Measurements from ENCODE around the gene STRN4. TPM values are rescaled to one million over a fixed set of nuclear protein-coding genes. Genes with fewer than 3 reads are reported as not detected.

Gene STRN4
- total RNA-seq, 1 donor from 2014 or later: 138 TPM

- TF ChIP-seq, protein P1, sequence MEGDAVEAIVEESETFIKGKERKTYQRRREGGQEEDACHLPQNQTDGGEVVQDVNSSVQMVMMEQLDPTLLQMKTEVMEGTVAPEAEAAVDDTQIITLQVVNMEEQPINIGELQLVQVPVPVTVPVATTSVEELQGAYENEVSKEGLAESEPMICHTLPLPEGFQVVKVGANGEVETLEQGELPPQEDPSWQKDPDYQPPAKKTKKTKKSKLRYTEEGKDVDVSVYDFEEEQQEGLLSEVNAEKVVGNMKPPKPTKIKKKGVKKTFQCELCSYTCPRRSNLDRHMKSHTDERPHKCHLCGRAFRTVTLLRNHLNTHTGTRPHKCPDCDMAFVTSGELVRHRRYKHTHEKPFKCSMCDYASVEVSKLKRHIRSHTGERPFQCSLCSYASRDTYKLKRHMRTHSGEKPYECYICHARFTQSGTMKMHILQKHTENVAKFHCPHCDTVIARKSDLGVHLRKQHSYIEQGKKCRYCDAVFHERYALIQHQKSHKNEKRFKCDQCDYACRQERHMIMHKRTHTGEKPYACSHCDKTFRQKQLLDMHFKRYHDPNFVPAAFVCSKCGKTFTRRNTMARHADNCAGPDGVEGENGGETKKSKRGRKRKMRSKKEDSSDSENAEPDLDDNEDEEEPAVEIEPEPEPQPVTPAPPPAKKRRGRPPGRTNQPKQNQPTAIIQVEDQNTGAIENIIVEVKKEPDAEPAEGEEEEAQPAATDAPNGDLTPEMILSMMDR (conservative IDR thresholded peaks at IDR 0.05): peak; percentile 35
- H3K4me1 Mint-ChIP-seq: peaks cover 9% of the 10 kb centered on the region
- peak; percentile 54 for DNase-seq (ENCODE audit: low read depth, low spot score)
- H3K9me3 Mint-ChIP-seq: no peaks in the 10 kb centered on the region
- no peaks in the 10 kb centered on the region for H3K27me3 Mint-ChIP-seq (ENCODE audit: low read depth)
- peaks cover 13% of the 10 kb centered on the region for H3K36me3 Mint-ChIP-seq (ENCODE audit: low read depth)
- peak overlapping the region; percentile 67 for H3K4me3 Mint-ChIP-seq
- H3K27ac Mint-ChIP-seq (ENCODE audit: unreplicated experiment): peak overlapping the region; percentile 12
These were observed 7.3 kb upstream of the STRN4 start for GRCh38 chr19:46753420-46754155.

- DNase-seq (ENCODE audit: low read depth, low spot score): peak; percentile 87
- Mint-ChIP-seq H3K36me3 (ENCODE audit: low read depth) (peaks cover 16% of the 10 kb centered on the region), H3K27me3 (ENCODE audit: low read depth) (no peaks in the 10 kb centered on the region), H3K27ac (ENCODE audit: unreplicated experiment) (no peak overlapping the region), H3K9me3 (no peaks in the 10 kb centered on the region), H3K4me3 (peak overlapping the region; percentile 93), H3K4me1 (peaks cover 32% of the 10 kb centered on the region)
- TF ChIP-seq, protein P1 (conservative IDR thresholded peaks at IDR 0.05): peak; percentile 73
These were observed 2.3 kb upstream of the STRN4 start for GRCh38 chr19:46748325-46749109.

DNA sequence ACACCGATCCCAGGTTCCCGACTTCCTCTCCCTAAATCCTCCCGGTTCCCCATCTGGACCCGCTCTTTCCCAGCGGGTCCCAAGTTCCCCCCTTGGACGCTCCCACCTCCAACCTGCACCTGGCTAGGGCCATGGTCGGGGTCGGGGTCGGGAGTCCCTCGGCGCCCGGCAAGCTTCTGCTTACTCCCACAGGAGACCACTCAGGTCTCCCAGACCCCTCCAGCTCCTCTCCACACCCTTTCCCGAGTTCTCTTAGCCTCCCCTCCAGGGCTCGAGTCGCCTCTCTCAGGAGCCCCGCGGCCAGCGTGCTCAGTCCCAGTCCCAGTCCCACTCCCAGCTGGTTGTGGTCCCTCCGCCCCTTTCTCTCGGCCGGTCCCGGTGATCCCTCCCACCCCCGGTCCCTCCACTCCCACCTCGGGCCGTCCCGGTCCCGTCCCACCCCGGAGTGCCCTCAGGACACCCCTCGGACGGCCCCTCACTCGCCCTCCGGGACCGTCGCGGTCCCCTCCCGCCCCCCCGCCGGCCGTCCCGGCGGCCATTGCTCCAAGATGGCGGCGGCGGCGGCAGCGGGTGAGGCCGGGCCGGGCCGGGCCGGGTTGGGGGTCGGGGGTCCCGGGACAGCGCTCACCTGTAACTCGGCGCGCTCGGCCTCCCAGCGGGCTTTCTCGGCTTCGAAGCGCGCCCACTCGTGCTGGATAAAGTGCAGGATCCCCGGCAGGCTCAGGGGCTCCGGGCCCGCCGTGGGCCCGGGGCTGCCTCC, 549 bp downstream of the STRN4 start, which contains the start of gene FKRP:
FKRP (plus strand) TSS at position 537 of the 760 bp plus-strand sequence. CDS start 9,394 bp downstream, outside the sequence.
- no peaks in the 10 kb centered on the region for H3K27me3 Mint-ChIP-seq (ENCODE audit: low read depth)
- peak; percentile 17 for DNase-seq (ENCODE audit: low read depth, low spot score)
- no peaks in the 10 kb centered on the region for H3K9me3 Mint-ChIP-seq
- peak within 1 kb of the TSS; percentile 95 for H3K4me3 Mint-ChIP-seq
- H3K36me3 Mint-ChIP-seq (ENCODE audit: low read depth): peaks cover 8% of the 10 kb centered on the region
- H3K27ac Mint-ChIP-seq (ENCODE audit: unreplicated experiment): peak within 1 kb of the TSS; percentile 88
- TF ChIP-seq, protein P1 (conservative IDR thresholded peaks at IDR 0.05): no peak
- peaks cover 51% of the 10 kb centered on the region for H3K4me1 Mint-ChIP-seq

DNA sequence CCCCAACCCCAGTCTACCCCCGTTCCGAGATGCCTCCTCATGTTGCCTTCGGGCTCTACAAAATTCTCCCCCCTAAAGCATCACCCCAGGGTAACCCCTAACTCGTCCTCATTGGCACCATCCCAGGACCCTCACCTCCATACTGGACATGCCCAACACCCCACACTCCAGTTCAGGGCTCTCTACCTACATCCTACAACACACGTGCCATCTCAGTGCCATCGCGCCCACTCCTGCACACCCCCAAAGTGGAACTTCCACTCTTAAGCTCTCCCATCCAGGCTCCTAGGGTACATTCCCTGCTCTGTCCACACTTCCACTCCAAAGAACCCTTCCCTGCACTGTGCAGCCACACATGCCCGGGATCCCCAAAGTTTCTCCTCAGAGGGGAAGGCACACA, 1.2 kb downstream of the STRN4 start:
- H3K36me3 Mint-ChIP-seq (ENCODE audit: low read depth): peaks cover 6% of the 10 kb centered on the region
- peak overlapping the region; percentile 95 for H3K4me3 Mint-ChIP-seq
- no peaks in the 10 kb centered on the region for H3K27me3 Mint-ChIP-seq (ENCODE audit: low read depth)
- no peaks in the 10 kb centered on the region for H3K9me3 Mint-ChIP-seq
- H3K4me1 Mint-ChIP-seq: peaks cover 50% of the 10 kb centered on the region
- H3K27ac Mint-ChIP-seq (ENCODE audit: unreplicated experiment): peak overlapping the region; percentile 88
- no peak for DNase-seq (ENCODE audit: low read depth, low spot score)
- TF ChIP-seq, protein P1 (conservative IDR thresholded peaks at IDR 0.05): no peak

DNA sequence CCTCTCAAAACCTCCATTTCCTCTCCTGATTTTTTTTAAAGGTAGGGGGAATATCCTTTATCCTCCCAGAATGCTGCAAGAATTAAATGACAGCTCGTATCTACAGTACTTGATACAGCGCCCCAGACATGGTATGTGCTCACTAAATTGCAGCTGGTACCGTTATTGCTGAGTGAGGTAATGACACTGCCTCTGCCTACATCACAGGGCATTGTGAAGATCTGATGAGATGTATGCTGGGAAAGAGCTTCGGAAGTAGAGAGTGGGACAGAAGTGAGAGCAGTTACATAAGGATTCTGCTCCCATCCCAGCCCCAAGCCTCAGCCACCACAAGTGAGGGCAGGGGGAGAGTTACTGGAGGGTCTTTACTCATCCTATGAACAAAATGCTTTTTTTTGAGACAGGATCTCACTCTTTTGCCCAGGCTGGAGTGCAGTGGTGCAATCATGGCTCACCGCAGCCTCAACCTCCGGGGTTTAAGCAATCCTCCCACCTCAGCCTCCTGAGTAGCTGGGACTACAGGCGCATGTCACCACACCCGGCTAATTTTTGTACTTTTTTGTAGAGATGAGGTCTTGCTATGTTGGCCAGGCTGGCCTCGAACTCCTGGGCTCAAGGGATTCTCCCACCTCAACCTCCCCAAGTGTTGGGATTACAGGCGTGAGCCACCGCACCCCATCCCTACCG, 2.1 kb downstream of the STRN4 start:
- DNase-seq (ENCODE audit: low read depth, low spot score): no peak
- Mint-ChIP-seq H3K4me3 (peak overlapping the region; percentile 95), H3K36me3 (ENCODE audit: low read depth) (peaks cover 4% of the 10 kb centered on the region), H3K27ac (ENCODE audit: unreplicated experiment) (no peak overlapping the region), H3K27me3 (ENCODE audit: low read depth) (no peaks in the 10 kb centered on the region), H3K9me3 (no peaks in the 10 kb centered on the region), H3K4me1 (peaks cover 48% of the 10 kb centered on the region)
- TF ChIP-seq, protein P1 (conservative IDR thresholded peaks at IDR 0.05): no peak
